Measurements from ENCODE around the gene IMP3. TPM values are rescaled to one million over a fixed set of nuclear protein-coding genes. Genes with fewer than 3 reads are reported as not detected.

The IMP3 gene
- total and polyA plus RNA-seq, 7 donors, result 41.6 to 95.9 (median 45.0) TPM

- H3K4me3 ChIP-seq, result peak overlapping the region; percentile 93
- no peaks in the 10 kb centered on the region for H3K27me3 ChIP-seq (ENCODE audit: insufficient read depth in 3 of 3, low read length in 2 of 3)
- ATAC-seq, result no peak
- H3K27ac ChIP-seq, result peak overlapping the region; percentile 87
- H3K9me3 ChIP-seq, result no peaks in the 10 kb centered on the region
- no peaks in the 10 kb centered on the region for H3K36me3 ChIP-seq (ENCODE audit: insufficient read depth in 1 of 2, low read depth in 1 of 2)
- DNase-seq, result no peak
- TF ChIP-seq, protein P1, sequence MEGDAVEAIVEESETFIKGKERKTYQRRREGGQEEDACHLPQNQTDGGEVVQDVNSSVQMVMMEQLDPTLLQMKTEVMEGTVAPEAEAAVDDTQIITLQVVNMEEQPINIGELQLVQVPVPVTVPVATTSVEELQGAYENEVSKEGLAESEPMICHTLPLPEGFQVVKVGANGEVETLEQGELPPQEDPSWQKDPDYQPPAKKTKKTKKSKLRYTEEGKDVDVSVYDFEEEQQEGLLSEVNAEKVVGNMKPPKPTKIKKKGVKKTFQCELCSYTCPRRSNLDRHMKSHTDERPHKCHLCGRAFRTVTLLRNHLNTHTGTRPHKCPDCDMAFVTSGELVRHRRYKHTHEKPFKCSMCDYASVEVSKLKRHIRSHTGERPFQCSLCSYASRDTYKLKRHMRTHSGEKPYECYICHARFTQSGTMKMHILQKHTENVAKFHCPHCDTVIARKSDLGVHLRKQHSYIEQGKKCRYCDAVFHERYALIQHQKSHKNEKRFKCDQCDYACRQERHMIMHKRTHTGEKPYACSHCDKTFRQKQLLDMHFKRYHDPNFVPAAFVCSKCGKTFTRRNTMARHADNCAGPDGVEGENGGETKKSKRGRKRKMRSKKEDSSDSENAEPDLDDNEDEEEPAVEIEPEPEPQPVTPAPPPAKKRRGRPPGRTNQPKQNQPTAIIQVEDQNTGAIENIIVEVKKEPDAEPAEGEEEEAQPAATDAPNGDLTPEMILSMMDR (IDR thresholded peaks at IDR 0.05), result no peak
- intact Hi-C loops (cut with DNase I), result no loop called here
- WGBS, 3 donors, result 33 to 49% (median 48%) methylated on average over 5 of the region's 5 CpGs
- H3K4me1 ChIP-seq, result peaks cover 11% of the 10 kb centered on the region
Observed at GRCh38 chr15:75646112-75646943, 6.3 kb upstream of the IMP3 start.

- Histone ChIP-seq H3K27me3 (ENCODE audit: insufficient read depth in 3 of 3, low read length in 2 of 3) (no peaks in the 10 kb centered on the region), H3K4me3 (no peak overlapping the region), H3K4me1 (peaks cover 2% of the 10 kb centered on the region), H3K27ac (no peak overlapping the region), H3K36me3 (ENCODE audit: insufficient read depth in 1 of 2, low read depth in 1 of 2) (no peaks in the 10 kb centered on the region), H3K9me3 (no peaks in the 10 kb centered on the region)
- 70 to 77% (median 74%) methylated on average over 2 of the region's 2 CpGs for WGBS, 3 donors
- no peak for ATAC-seq
- TF ChIP-seq, protein P1 (IDR thresholded peaks at IDR 0.05), result no peak
- intact Hi-C loops (cut with DNase I), result no loop called here
- peak in 1 of 2 donors; percentile 6 for DNase-seq
Observed at GRCh38 chr15:75644376-75644775, 4.4 kb upstream of the IMP3 start.

GRCh38 chr15:75641603-75642002 lies 1.6 kb upstream of the IMP3 start:
- no peak for ATAC-seq
- WGBS, 3 donors, result 86 to 93% (median 91%) methylated on average over 5 of the region's 5 CpGs
- H3K27ac ChIP-seq, result no peak overlapping the region
- peaks cover 19% of the 10 kb centered on the region for H3K4me1 ChIP-seq
- no peaks in the 10 kb centered on the region for H3K36me3 ChIP-seq (ENCODE audit: insufficient read depth in 1 of 2, low read depth in 1 of 2)
- no peak overlapping the region for H3K4me3 ChIP-seq
- intact Hi-C loops (cut with DNase I), result no loop called here
- no peak for DNase-seq
- H3K27me3 ChIP-seq (ENCODE audit: insufficient read depth in 3 of 3, low read length in 2 of 3), result no peaks in the 10 kb centered on the region
- H3K9me3 ChIP-seq, result no peaks in the 10 kb centered on the region
- TF ChIP-seq, protein P1 (IDR thresholded peaks at IDR 0.05), result no peak

- DNase-seq (no peak), ATAC-seq (no peak)
- intact Hi-C loops (cut with DNase I), result no loop called here
- Histone ChIP-seq H3K4me1 (peaks cover 19% of the 10 kb centered on the region), H3K27ac (peak overlapping the region; percentile 96), H3K9me3 (no peaks in the 10 kb centered on the region), H3K27me3 (ENCODE audit: insufficient read depth in 3 of 3, low read length in 2 of 3) (no peaks in the 10 kb centered on the region), H3K4me3 (peak overlapping the region; percentile 94), H3K36me3 (ENCODE audit: insufficient read depth in 1 of 2, low read depth in 1 of 2) (no peaks in the 10 kb centered on the region)
- WGBS, 3 donors, result 77 to 94% (median 82%) methylated on average over 4 of the region's 4 CpGs
- TF ChIP-seq, protein P1 (IDR thresholded peaks at IDR 0.05), result no peak
Observed at GRCh38 chr15:75641179-75641503, 1.1 kb upstream of the IMP3 start.
